Endothelial cell of umbilical vein (primary cell): ENCODE measurements around the gene PRELID3B. TPM values are rescaled to one million over a fixed set of nuclear protein-coding genes. Genes with fewer than 3 reads are reported as not detected.

ENCODE experiments used
- BruUV-seq: library from RNA; stranded (reverse); fragments of 400-500 nt; replicated peaks from 2 replicates; lab custom pipeline; 2021; lab: Mats Ljungman, UMichigan
- CTCF ChIA-PET: fragments of 300-600, 350-600 bp; sonication (Branson Sonifier 250); formaldehyde crosslinking; loops from one replicate; lab custom pipeline; 2021; ENCODE audit warnings: antibody characterized with exemption, inconsistent platforms; lab: Charles Lee
- POLR2A ChIA-PET: fragments of 300-600, 350-600 bp; sonication (Branson Sonifier 250); formaldehyde crosslinking; loops from one replicate; lab custom pipeline; 2021; ENCODE audit warnings: antibody characterized with exemption, inconsistent platforms; lab: Charles Lee
- DNase-seq: peaks from one replicate; pipeline ENCODE4 v3.0.0-alpha.2; 2011; ENCODE audit warnings: low read depth, low spot score
- FAIRE-seq: peaks from 2 replicates; lab custom pipeline; 2011; peaks lifted over from hg19 to GRCh38; lab: Jason Lieb, UNC
- H2AFZ ChIP-seq: 2 replicates; pipeline ENCODE4 v1.6.0; 2012; ENCODE audit warnings: low read depth, low read length, control low read depth, inconsistent platforms
- H3K27ac ChIP-seq: 2 replicates; pipeline ENCODE4 v1.5.1; 2011; ENCODE audit warnings: low read depth, mild to moderate bottlenecking, control low read depth, low read length, moderate library complexity; ENCODE audit not compliant: insufficient read depth
- H3K27me3 ChIP-seq, 2 experiments: 2 replicates each; pipeline versions ENCODE4 v1.6.0 to v1.6.1; 2011; ENCODE audit warnings: low read length in 2 of 2, mixed read lengths in 1 of 2; ENCODE audit not compliant: control insufficient read depth in 2 of 2, insufficient read depth in 2 of 2
- H3K36me3 ChIP-seq, 2 experiments: 2 replicates in 1 of 2; 3 replicates in 1 of 2; pipeline ENCODE4 v1.5.1; 2011; ENCODE audit warnings: low read length in 2 of 2, mild to moderate bottlenecking in 1 of 2, moderate library complexity in 1 of 2; ENCODE audit not compliant: control insufficient read depth in 2 of 2, insufficient read depth in 2 of 2; ENCODE audit errors: extremely low read depth in 1 of 2
- H3K4me1 ChIP-seq: 3 replicates; pipeline ENCODE4 v1.5.1; 2011; ENCODE audit warnings: mild to moderate bottlenecking, low read length; ENCODE audit not compliant: control insufficient read depth, insufficient read depth; ENCODE audit errors: extremely low read depth
- H3K4me2 ChIP-seq: 2 replicates; pipeline ENCODE4 v1.6.1; 2011; ENCODE audit warnings: low read length, control low read depth, mixed read lengths; ENCODE audit not compliant: insufficient read depth
- H3K4me3 ChIP-seq, 3 experiments: fragments of 200-600 bp in 1 of 3; sonication (generic), shearing (Covaris generic) in 1 of 3; replicated peaks in 1 of 3; 2 replicates each; pipeline ENCODE4 v1.5.1; 2011 to 2016; ENCODE audit warnings: control low read depth in 3 of 3, low read length in 3 of 3, mild to moderate bottlenecking in 2 of 3, inconsistent platforms in 1 of 3, low read depth in 1 of 3, moderate library complexity in 1 of 3; ENCODE audit not compliant: insufficient read depth in 1 of 3
- H3K79me2 ChIP-seq: 2 replicates; pipeline ENCODE4 v1.6.0; 2012; ENCODE audit warnings: low read length, inconsistent platforms; ENCODE audit not compliant: control insufficient read depth, insufficient read depth
- H3K9ac ChIP-seq: replicated peaks from 2 replicates; pipeline ENCODE3; 2011; ENCODE audit warnings: low read length, control low read depth; ENCODE audit not compliant: insufficient read depth; ENCODE audit errors: extremely low read depth
- H3K9me1 ChIP-seq: replicated peaks from 3 replicates; pipeline ENCODE4 v1.6.0; 2011; ENCODE audit warnings: mild to moderate bottlenecking, low read length; ENCODE audit not compliant: control insufficient read depth, insufficient read depth; ENCODE audit errors: extremely low read depth
- H3K9me3 ChIP-seq: replicated peaks from 2 replicates; pipeline ENCODE4 v1.5.1; 2012; ENCODE audit warnings: low read length, inconsistent platforms; ENCODE audit not compliant: control insufficient read depth, insufficient read depth
- H4K20me1 ChIP-seq: replicated peaks from 2 replicates; pipeline ENCODE3; 2011; ENCODE audit warnings: mild to moderate bottlenecking, low read length; ENCODE audit not compliant: control insufficient read depth, insufficient read depth; ENCODE audit errors: extremely low read depth
- CTCF ChIP-seq, 2 donors: IDR thresholded peaks; 1 replicate in 1 of 2; 2 replicates in 1 of 2; pipeline ENCODE4 v1.5.1; 2011; ENCODE audit warnings: low read length in 2 of 2, mild to moderate bottlenecking in 2 of 2, moderate library complexity in 2 of 2, control low read depth in 1 of 2, inconsistent platforms in 1 of 2, low read depth in 1 of 2; ENCODE audit not compliant: insufficient read depth in 1 of 2; ENCODE audit errors: extremely low read depth in 1 of 2
- EZH2 ChIP-seq: IDR thresholded peaks from 2 replicates; pipeline ENCODE4 v1.6.1; 2012; ENCODE audit warnings: borderline replicate concordance, low read depth, mild to moderate bottlenecking, moderate library complexity, low read length, inconsistent platforms; ENCODE audit not compliant: severe bottlenecking
- FOS ChIP-seq: IDR thresholded peaks from 2 replicates; pipeline ENCODE4 v1.6.1; 2011; ENCODE audit warnings: mild to moderate bottlenecking, low read length, moderate library complexity, borderline replicate concordance; ENCODE audit not compliant: insufficient read depth
- GATA2 ChIP-seq: IDR thresholded peaks from 2 replicates; pipeline ENCODE4 v1.7.0; 2011; ENCODE audit warnings: low read depth, mild to moderate bottlenecking, moderate library complexity, mixed read lengths, low read length; ENCODE audit not compliant: insufficient read length, insufficient read depth
- JUN ChIP-seq: IDR thresholded peaks from 2 replicates; pipeline ENCODE4 v1.6.1; 2011; ENCODE audit warnings: borderline replicate concordance, low read depth; ENCODE audit not compliant: insufficient read length, insufficient read depth
- MAX ChIP-seq: IDR thresholded peaks from 2 replicates; pipeline ENCODE4 v1.6.1; 2011; ENCODE audit not compliant: insufficient read depth, insufficient read length
- MYC ChIP-seq: IDR thresholded peaks from one replicate; pipeline ENCODE4 v1.6.1; 2011; ENCODE audit warnings: mild to moderate bottlenecking, low read depth, low read length
- POLR2A ChIP-seq: IDR thresholded peaks from 2 replicates; pipeline ENCODE4 v1.6.1; 2012; ENCODE audit warnings: low read depth, mild to moderate bottlenecking, control low read depth, low read length
- POLR2AphosphoS5 ChIP-seq: IDR thresholded peaks from 2 replicates; pipeline ENCODE4 v1.6.1; 2012; ENCODE audit warnings: low read depth, mild to moderate bottlenecking, control low read depth, low read length, moderate library complexity; ENCODE audit not compliant: insufficient read depth
- dilution Hi-C: fragments of 300-500 bp; cut with MboI; formaldehyde crosslinking; loops from one replicate; pipeline ENCODE4 v1.15.0; 2019; ENCODE audit warnings: low sequenced_read_pairs; ENCODE audit not compliant: extremely low pct_ligation_motif_present
- intact Hi-C: fragments of 100-400 bp; cut with micrococcal nuclease; formaldehyde crosslinking; loops from one replicate; pipeline ENCODE4 v1.10.0; 2022
- polyA plus RNA-seq, 4 experiments: library from polyadenylated mRNA; depleted of rRNA in 3 of 4; stranded (reverse) in 3 of 4; unstranded in 1 of 4; fragments of >200 nt; gene quantifications; 2 replicates each; pipeline versions ENCODE4 v1.2.1 to v1.2.3, GENCODE V29; 2011 to 2012; ENCODE audit warnings: missing spikeins in 1 of 4
- total RNA-seq: library from RNA; stranded (reverse); gene quantifications from 2 replicates; pipeline ENCODE4 v1.2.3, GENCODE V29; 2021

Gene PRELID3B
- total and polyA plus RNA-seq, 2 donors (not counting 3 experiments of a cell fraction or from before 2014, with no cell fraction given): 14.9 to 57.2 TPM

GRCh38 chr20:59018817-59019216 is 23.8 kb downstream of the PRELID3B start:
- Histone ChIP-seq H3K9me3 (no peaks in the 10 kb centered on the region), H3K4me2 (no peak overlapping the region), H3K27me3 (no peaks in the 10 kb centered on the region), H3K27ac (no peak overlapping the region), H3K4me3 (no peak overlapping the region), H3K79me2 (peaks cover under 1% of the 10 kb centered on the region), H4K20me1 (no peaks in the 10 kb centered on the region), H3K36me3 (peaks cover 4 to 7% of the 10 kb centered on the region in 2 experiments), H3K9ac (no peak overlapping the region), H2AFZ (no peak overlapping the region), H3K9me1 (no peaks in the 10 kb centered on the region), H3K4me1 (peaks cover 7% of the 10 kb centered on the region)
- TF ChIP-seq CTCF (IDR thresholded peaks at IDR 0.05; ENCODE audit: extremely low read depth in 1 of 2, insufficient read depth in 1 of 2, low read depth in 1 of 2, low read length in 2 of 2) (no peak), MYC (no peak), MAX (no peak), POLR2AphosphoS5 (no peak), JUN (no peak), EZH2 (no peak), GATA2 (no peak), POLR2A (no peak), FOS (no peak)
- DNase-seq (no peak), FAIRE-seq (no peak)
- CTCF ChIA-PET: interaction anchor here (0.9 to 1.2 kb wide), 2 partner anchors 10 to 103 kb away, joined by 3 to 5 read pairs; no protein-coding TSS in a partner anchor
- dilution Hi-C loops (no loop called here), intact Hi-C loops (loop anchor here (1.0 to 10.0 kb wide), 3 partner anchors 42 to 926 kb away; partner anchors contain the start of genes FAM217B, PPP1R3D and STX16)
- POLR2A ChIA-PET: no interaction called here
- no TSS peak for BruUV-seq
